GM18873 (cell line): ENCODE data around the gene RNASE8.
A peak's percentile ranks its signal among the peaks of the same experiment; 100 is the strongest.

Experiments used
- ATAC-seq: cut with Tn5 transposase; IDR thresholded peaks from one replicate; pipeline ENCODE4 v1.9.1; 2021; ENCODE audit warnings: mild to moderate bottlenecking, moderate library complexity, moderate number of reproducible peaks; ENCODE audit not compliant: unreplicated experiment, low FRiP score

RNASE8 gene

GRCh38 chr14:21090194-21090939 is 32.7 kb downstream of the RNASE8 start:
- ATAC-seq: no peak

- no peak for ATAC-seq
Measured at GRCh38 chr14:21090940-21091663, 33.5 kb downstream of the RNASE8 start.

- no peak for ATAC-seq
Measured at GRCh38 chr14:21091821-21092272, 34.2 kb downstream of the RNASE8 start.

- peak; percentile 79 for ATAC-seq
Measured at GRCh38 chr14:21092273-21093011, 34.8 kb downstream of the RNASE8 start.

- ATAC-seq: no peak
Measured at GRCh38 chr14:21093018-21093417, 35.4 kb downstream of the RNASE8 start.

GRCh38 chr14:21093769-21094681 is 36.4 kb downstream of the RNASE8 start:
- ATAC-seq: no peak

- ATAC-seq: no peak
Measured at GRCh38 chr14:21095430-21096205, 38.0 kb downstream of the RNASE8 start.

- no peak for ATAC-seq
Measured at GRCh38 chr14:21096438-21096837, 38.8 kb downstream of the RNASE8 start.

GRCh38 chr14:21096978-21097635 is 39.5 kb downstream of the RNASE8 start:
- no peak for ATAC-seq

- no peak for ATAC-seq
Measured at GRCh38 chr14:21097636-21098075, 40.0 kb downstream of the RNASE8 start.

GRCh38 chr14:21098076-21098891 is 40.7 kb downstream of the RNASE8 start, which contains the start of gene ZNF219:
Gene ZNF219, minus strand, starts transcription at chr14:21098655. Its CDS starts 5,064 bp downstream, at chr14:21093591.
- ATAC-seq: no peak

- no peak for ATAC-seq
Measured at GRCh38 chr14:21098892-21099595, 41.4 kb downstream of the RNASE8 start.

- ATAC-seq: no peak
Measured at GRCh38 chr14:21099596-21099985, 42.0 kb downstream of the RNASE8 start.

- no peak for ATAC-seq
Measured at GRCh38 chr14:21100931-21101330, 43.3 kb downstream of the RNASE8 start, which contains the start of gene TMEM253. Gene TMEM253, plus strand, starts transcription at chr14:21101066. Its CDS starts 278 bp downstream, at chr14:21101344.

GRCh38 chr14:21101802-21102413 is 44.3 kb downstream of the RNASE8 start:
- ATAC-seq: no peak

- no peak for ATAC-seq
Measured at GRCh38 chr14:21102521-21103410, 45.1 kb downstream of the RNASE8 start.
